Left lung (tissue), 10 donors: ENCODE results near the gene CCNF. TPM values are rescaled to one million over a fixed set of nuclear protein-coding genes. Genes with fewer than 3 reads are reported as not detected.
"Not testable (repeated sequence)": the region's sequence is repeated elsewhere in the genome, so short reads cannot be mapped to it uniquely, and the experiment has no call there.

Experiments used
- ATAC-seq: fragments of 200-7000 bp; cut with Tn5 transposase; one replicate; pipeline ENCODE4 v1.9.1; 2020; ENCODE audit warnings: moderate library complexity
- DNase-seq, 4 donors: peaks; one replicate each; pipeline ENCODE4 v3.0.0-alpha.2; 2013 to 2020
- H3K27ac ChIP-seq, 2 donors: fragments of 200-600 bp; sonication (generic) in 1 of 2; one replicate each; pipeline versions ENCODE4 v1.5.0 to v1.8.0; 2020 to 2021
- H3K27me3 ChIP-seq, 2 donors: fragments of 200-600 bp; sonication (generic) in 1 of 2; one replicate each; pipeline versions ENCODE4 v1.5.0 to v1.8.0; 2020 to 2021
- H3K36me3 ChIP-seq, 2 donors: fragments of 200-600 bp; sonication (generic) in 1 of 2; one replicate each; pipeline versions ENCODE4 v1.5.0 to v1.8.0; 2020 to 2021
- H3K4me1 ChIP-seq, 2 donors: fragments of 200-600 bp; one replicate each; pipeline ENCODE4 v1.8.0; 2021
- H3K4me3 ChIP-seq, 2 donors: fragments of 200-600 bp; sonication (generic) in 1 of 2; one replicate each; pipeline versions ENCODE4 v1.5.0 to v1.8.0; 2020 to 2021; ENCODE audit warnings: mild to moderate bottlenecking in 1 of 2
- H3K9me3 ChIP-seq, 2 donors: fragments of 200-600 bp; sonication (generic) in 1 of 2; one replicate each; pipeline versions ENCODE4 v1.5.0 to v1.8.0; 2020 to 2021
- CTCF ChIP-seq, 2 donors: fragments of 200-600 bp; sonication (generic) in 1 of 2; IDR thresholded peaks; one replicate each; pipeline versions ENCODE4 v1.5.0 to v1.8.0; 2021; ENCODE audit warnings: antibody characterized with exemption in 2 of 2
- intact Hi-C, 2 donors: fragments of 100-400 bp; cut with DNase I; formaldehyde crosslinking; loops; one replicate each; pipeline versions ENCODE4 v1.11.2 to v1.14.2; 2022
- polyA plus RNA-seq, 6 donors: library from polyadenylated mRNA; unstranded; fragments of 120-200 nt; gene quantifications; one replicate each; pipeline ENCODE4 v1.2.1, GENCODE V29; 2013; ENCODE audit not compliant: insufficient read length in 6 of 6
- total RNA-seq, 2 donors: library from RNA; stranded (reverse); fragmentation: NEBNext Ultra II Directional; extraction: Animal tissue kit (Norgen Biotek cat#: 25700); gene quantifications; one replicate each; pipeline ENCODE4 v1.2.1, GENCODE V29; 2021
- donor health status: DM: no; HTN: yes; CAD: no.
- donor health status: DM: no; HTN: no; CAD: no.

Gene CCNF
- total and polyA plus RNA-seq, 8 donors = 4.7 to 17.3 (median 9.7) TPM

GRCh38 chr16:2432286-2432685 lies 3.0 kb downstream of the CCNF start:
- Histone ChIP-seq H3K36me3 (peaks cover 0 to 40% of the 10 kb centered on the region in 2 donors), H3K4me1 (peaks cover 0 to 24% of the 10 kb centered on the region in 2 donors), H3K27me3 (no peaks in the 10 kb centered on the region), H3K9me3 (no peaks in the 10 kb centered on the region), H3K4me3 (no peak overlapping the region), H3K27ac (no peak overlapping the region)
- DNase-seq = no peak
- no peak for TF ChIP-seq CTCF (IDR thresholded peaks at IDR 0.05)
- intact Hi-C loops = no loop called here
- ATAC-seq = no peak

GRCh38 chr16:2432801-2433505 lies 3.7 kb downstream of the CCNF start:
- Histone ChIP-seq H3K4me1 (peaks cover 0 to 23% of the 10 kb centered on the region in 2 donors), H3K27ac (no peak overlapping the region), H3K9me3 (no peaks in the 10 kb centered on the region), H3K27me3 (no peaks in the 10 kb centered on the region), H3K36me3 (peaks cover 0 to 46% of the 10 kb centered on the region in 2 donors), H3K4me3 (no peak overlapping the region)
- ATAC-seq (no peak), DNase-seq (no peak)
- intact Hi-C loops = no loop called here
- no peak for TF ChIP-seq CTCF (IDR thresholded peaks at IDR 0.05)

GRCh38 chr16:2435236-2435635 lies 6.0 kb downstream of the CCNF start:
- H3K36me3 ChIP-seq = peaks cover 0 to 66% of the 10 kb centered on the region in 2 donors
- intact Hi-C loops = not testable (repeated sequence)

GRCh38 chr16:2436110-2436509 lies 6.9 kb downstream of the CCNF start:
- intact Hi-C loops = no loop called here
- Histone ChIP-seq H3K27me3 (no peaks in the 10 kb centered on the region), H3K4me1 (no peaks in the 10 kb centered on the region), H3K4me3 (no peak overlapping the region), H3K36me3 (peaks cover 0 to 75% of the 10 kb centered on the region in 2 donors), H3K9me3 (no peaks in the 10 kb centered on the region), H3K27ac (no peak overlapping the region)
- no peak for TF ChIP-seq CTCF (IDR thresholded peaks at IDR 0.05)
- DNase-seq (no peak), ATAC-seq (no peak)

More at GRCh38 chr16:2435236-2435635, 6.0 kb downstream of the CCNF start:
- not testable (repeated sequence) for H3K4me3 ChIP-seq, H3K9me3 ChIP-seq, H3K4me1 ChIP-seq, DNase-seq, ATAC-seq, H3K27ac ChIP-seq, H3K27me3 ChIP-seq

- TF ChIP-seq CTCF (IDR thresholded peaks at IDR 0.05) = no peak
- Histone ChIP-seq H3K27ac (no peak overlapping the region), H3K4me1 (no peaks in the 10 kb centered on the region), H3K36me3 (peaks cover 0 to 78% of the 10 kb centered on the region in 2 donors), H3K4me3 (no peak overlapping the region), H3K9me3 (no peaks in the 10 kb centered on the region), H3K27me3 (no peaks in the 10 kb centered on the region)
- intact Hi-C loops = no loop called here
- ATAC-seq = no peak
- no peak for DNase-seq
Observed at GRCh38 chr16:2437032-2437790, 8.0 kb downstream of the CCNF start.
